ENCODE measurements around the gene TBC1D1.

Gene TBC1D1

GRCh38 chr4:38105475-38106220, 214.8 kb downstream of the TBC1D1 start:
- TF ChIP-seq CTCF (IDR thresholded peaks at IDR 0.05): no peak
- no peak overlapping the region for H3K27ac ChIP-seq
- no peaks in the 10 kb centered on the region for H3K9me3 ChIP-seq (ENCODE audit: control insufficient read depth, low read length)
- H3K36me3 ChIP-seq (ENCODE audit: control insufficient read depth, insufficient read depth, low read length): no peaks in the 10 kb centered on the region
- H3K9ac ChIP-seq: no peak overlapping the region
- no peak overlapping the region for H2AFZ ChIP-seq
- H3K79me2 ChIP-seq: no peaks in the 10 kb centered on the region
- H3K4me2 ChIP-seq (ENCODE audit: low read length): no peak overlapping the region
- peaks cover 2% of the 10 kb centered on the region for H3K4me1 ChIP-seq
- H3K27me3 ChIP-seq (ENCODE audit: control insufficient read depth, insufficient read depth, low read length): no peaks in the 10 kb centered on the region
- H3K4me3 ChIP-seq (ENCODE audit: low read depth, low read length): no peak overlapping the region

DNA sequence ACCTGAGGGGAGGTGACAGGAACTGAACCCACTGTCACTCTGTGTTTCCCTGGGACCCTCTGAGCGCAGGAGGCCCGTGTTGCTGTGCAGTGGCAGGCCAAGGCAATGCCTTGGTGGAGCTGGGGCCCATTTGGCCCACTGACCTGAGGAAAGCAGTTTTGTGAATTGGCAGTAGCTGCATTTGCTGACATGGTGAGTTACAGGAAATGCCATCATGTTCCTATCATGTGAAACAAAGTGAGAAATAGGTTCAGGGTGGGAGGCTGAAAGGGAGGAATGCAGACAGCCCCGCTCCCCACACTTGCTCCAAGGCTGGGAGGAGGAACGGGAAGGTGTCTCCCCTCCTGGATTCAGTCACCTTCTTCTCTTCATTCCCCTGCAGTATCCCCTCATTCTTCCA, 215.4 kb downstream of the TBC1D1 start:
- no peaks in the 10 kb centered on the region for H3K27me3 ChIP-seq (ENCODE audit: control insufficient read depth, insufficient read depth, low read length)
- H3K79me2 ChIP-seq: no peaks in the 10 kb centered on the region
- H3K9ac ChIP-seq: no peak overlapping the region
- TF ChIP-seq CTCF (IDR thresholded peaks at IDR 0.05): no peak
- peaks cover 2% of the 10 kb centered on the region for H3K4me1 ChIP-seq
- no peak overlapping the region for H3K4me2 ChIP-seq (ENCODE audit: low read length)
- no peak overlapping the region for H3K4me3 ChIP-seq (ENCODE audit: low read depth, low read length)
- H3K27ac ChIP-seq: no peak overlapping the region
- H2AFZ ChIP-seq: no peak overlapping the region
- H3K9me3 ChIP-seq (ENCODE audit: control insufficient read depth, low read length): no peaks in the 10 kb centered on the region
- H3K36me3 ChIP-seq (ENCODE audit: control insufficient read depth, insufficient read depth, low read length): no peaks in the 10 kb centered on the region

GRCh38 chr4:38106886-38107514, 216.1 kb downstream of the TBC1D1 start:
- Histone ChIP-seq H3K4me3 (ENCODE audit: low read depth, low read length) (no peak overlapping the region), H3K9me3 (ENCODE audit: control insufficient read depth, low read length) (no peaks in the 10 kb centered on the region), H3K4me2 (ENCODE audit: low read length) (no peak overlapping the region), H3K27me3 (ENCODE audit: control insufficient read depth, insufficient read depth, low read length) (no peaks in the 10 kb centered on the region), H2AFZ (no peak overlapping the region), H3K4me1 (peaks cover 2% of the 10 kb centered on the region), H3K27ac (no peak overlapping the region), H3K79me2 (no peaks in the 10 kb centered on the region), H3K9ac (no peak overlapping the region), H3K36me3 (ENCODE audit: control insufficient read depth, insufficient read depth, low read length) (no peaks in the 10 kb centered on the region)
- TF ChIP-seq CTCF (IDR thresholded peaks at IDR 0.05): no peak

DNA sequence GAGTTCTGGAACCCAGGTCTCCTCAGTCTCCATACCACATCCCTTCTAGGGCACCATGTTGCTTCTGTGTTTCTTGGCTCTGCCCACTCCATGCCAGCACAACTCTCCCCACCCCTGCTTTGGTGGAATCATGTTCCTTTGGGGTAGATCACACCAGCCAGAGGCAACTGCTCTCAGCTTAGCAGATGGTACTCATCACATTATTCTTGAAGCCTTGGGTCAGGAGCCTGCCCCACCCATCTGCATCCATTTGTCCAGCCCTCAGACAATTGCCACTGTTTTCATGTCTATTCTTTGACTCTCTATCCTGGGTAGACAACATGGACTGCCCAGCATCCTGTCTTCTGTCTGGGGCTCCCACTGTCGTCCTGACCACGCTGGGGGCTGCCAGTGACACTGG, 216.9 kb downstream of the TBC1D1 start:
- H3K36me3 ChIP-seq (ENCODE audit: control insufficient read depth, insufficient read depth, low read length): no peaks in the 10 kb centered on the region
- TF ChIP-seq CTCF (IDR thresholded peaks at IDR 0.05): no peak
- H3K27ac ChIP-seq: no peak overlapping the region
- peaks cover 2% of the 10 kb centered on the region for H3K4me1 ChIP-seq
- no peak overlapping the region for H2AFZ ChIP-seq
- no peak overlapping the region for H3K4me3 ChIP-seq (ENCODE audit: low read depth, low read length)
- no peak overlapping the region for H3K9ac ChIP-seq
- H3K79me2 ChIP-seq: no peaks in the 10 kb centered on the region
- no peaks in the 10 kb centered on the region for H3K9me3 ChIP-seq (ENCODE audit: control insufficient read depth, low read length)
- H3K4me2 ChIP-seq (ENCODE audit: low read length): no peak overlapping the region
- no peaks in the 10 kb centered on the region for H3K27me3 ChIP-seq (ENCODE audit: control insufficient read depth, insufficient read depth, low read length)

- Histone ChIP-seq H3K9ac (no peak overlapping the region), H3K36me3 (ENCODE audit: control insufficient read depth, insufficient read depth, low read length) (no peaks in the 10 kb centered on the region), H3K9me3 (ENCODE audit: control insufficient read depth, low read length) (no peaks in the 10 kb centered on the region), H3K27me3 (ENCODE audit: control insufficient read depth, insufficient read depth, low read length) (no peaks in the 10 kb centered on the region), H3K4me1 (peaks cover 2% of the 10 kb centered on the region), H2AFZ (no peak overlapping the region), H3K27ac (no peak overlapping the region), H3K4me2 (ENCODE audit: low read length) (no peak overlapping the region), H3K79me2 (no peaks in the 10 kb centered on the region), H3K4me3 (ENCODE audit: low read depth, low read length) (no peak overlapping the region)
- TF ChIP-seq CTCF (IDR thresholded peaks at IDR 0.05): no peak
Observed at GRCh38 chr4:38109370-38109769, 218.5 kb downstream of the TBC1D1 start.

Measured in parathyroid adenoma (tissue), 2 donors.